HL-60/S4 treated with retinoic acid at 250 ng/mL for 4 days and 3 days (cell line): ENCODE results near the gene PRMT6.
"Not testable (repeated sequence)": the region's sequence is repeated elsewhere in the genome, so short reads cannot be mapped to it uniquely, and the experiment has no call there.

ENCODE experiments used
- in situ Hi-C: fragments of 300-500 bp; cut with MboI; formaldehyde crosslinking; loops from 2 replicates; pipeline ENCODE4 v1.7.0; 2022; ENCODE audit warnings: low sequenced_read_pairs

Gene PRMT6

DNA sequence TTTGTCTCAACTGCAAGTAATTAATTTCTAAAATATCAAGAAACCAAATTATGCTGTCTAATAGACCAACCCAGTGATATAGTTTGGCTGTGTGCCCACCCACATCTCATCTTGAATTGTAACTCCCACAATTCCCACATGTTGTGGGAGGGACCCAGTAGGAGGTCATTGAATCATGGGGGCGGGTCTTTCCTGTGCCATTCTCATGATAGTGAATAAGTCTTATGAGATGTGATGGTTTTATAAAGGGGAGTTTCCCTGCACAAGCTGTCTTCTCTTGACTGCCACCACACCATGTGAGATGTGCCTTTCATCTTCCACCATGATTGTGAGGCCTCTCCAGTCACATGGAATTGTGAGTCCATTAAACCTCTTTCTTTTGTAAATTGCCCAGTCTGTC, 36.9 kb downstream of the PRMT6 start:
- in situ Hi-C loops: not testable (repeated sequence)

DNA sequence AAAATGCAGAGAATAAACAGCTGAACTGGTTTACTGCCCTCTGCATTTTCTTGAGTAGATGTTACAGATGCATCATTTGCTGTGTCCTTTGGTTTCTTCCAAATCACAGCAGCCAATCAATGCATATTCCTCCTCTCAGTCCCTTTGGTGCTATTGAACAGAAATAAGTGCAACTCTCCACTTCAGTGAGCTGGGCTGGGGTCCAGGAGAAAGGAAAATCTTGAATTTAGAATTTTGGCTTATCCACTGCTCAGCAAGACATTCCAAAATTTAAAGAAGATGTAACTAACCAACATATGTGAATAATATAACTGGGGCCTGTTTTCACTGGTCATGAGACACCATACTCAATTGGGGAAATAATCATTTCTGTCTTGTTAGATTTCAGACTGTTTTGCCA, 39.2 kb downstream of the PRMT6 start:
- in situ Hi-C loops: no loop called here

DNA sequence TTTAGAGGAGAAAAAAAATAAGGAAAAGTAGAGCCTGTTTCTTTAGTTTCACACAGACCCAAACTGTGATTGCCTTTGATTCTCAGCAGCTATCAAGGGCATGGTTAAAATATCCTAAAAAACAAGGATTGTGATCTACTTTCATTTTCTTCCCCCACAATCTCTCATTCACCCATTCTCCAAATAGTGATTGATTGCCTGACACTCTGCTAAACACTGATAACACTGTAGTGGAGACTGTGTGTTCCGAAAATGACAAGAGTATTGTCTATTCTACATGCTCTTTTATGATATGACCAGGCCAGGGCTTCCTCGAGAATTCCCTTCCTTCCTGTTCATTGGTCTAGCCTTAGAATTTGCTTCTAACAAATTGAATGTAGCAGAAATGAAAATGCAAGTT, 40.2 kb downstream of the PRMT6 start:
- in situ Hi-C loops: no loop called here

DNA sequence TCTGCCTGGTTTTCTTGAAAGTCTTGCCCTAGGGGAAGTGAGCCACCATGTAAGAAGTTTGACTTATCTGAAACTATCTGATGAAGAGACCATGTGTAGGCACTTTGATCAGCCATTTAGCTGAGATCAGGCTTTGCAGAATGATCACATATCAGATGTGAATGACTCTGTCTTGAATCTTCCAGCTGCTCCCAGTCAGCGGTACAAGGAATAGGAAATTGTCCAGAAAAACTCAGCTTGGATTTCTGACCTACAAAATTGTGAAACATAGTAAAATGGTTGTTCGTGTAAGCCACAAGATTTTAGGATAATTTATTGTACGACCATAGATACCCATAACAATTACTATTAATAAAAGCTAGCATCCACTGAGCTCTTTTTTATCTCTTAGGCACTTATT, 42.5 kb downstream of the PRMT6 start:
- in situ Hi-C loops: no loop called here

DNA sequence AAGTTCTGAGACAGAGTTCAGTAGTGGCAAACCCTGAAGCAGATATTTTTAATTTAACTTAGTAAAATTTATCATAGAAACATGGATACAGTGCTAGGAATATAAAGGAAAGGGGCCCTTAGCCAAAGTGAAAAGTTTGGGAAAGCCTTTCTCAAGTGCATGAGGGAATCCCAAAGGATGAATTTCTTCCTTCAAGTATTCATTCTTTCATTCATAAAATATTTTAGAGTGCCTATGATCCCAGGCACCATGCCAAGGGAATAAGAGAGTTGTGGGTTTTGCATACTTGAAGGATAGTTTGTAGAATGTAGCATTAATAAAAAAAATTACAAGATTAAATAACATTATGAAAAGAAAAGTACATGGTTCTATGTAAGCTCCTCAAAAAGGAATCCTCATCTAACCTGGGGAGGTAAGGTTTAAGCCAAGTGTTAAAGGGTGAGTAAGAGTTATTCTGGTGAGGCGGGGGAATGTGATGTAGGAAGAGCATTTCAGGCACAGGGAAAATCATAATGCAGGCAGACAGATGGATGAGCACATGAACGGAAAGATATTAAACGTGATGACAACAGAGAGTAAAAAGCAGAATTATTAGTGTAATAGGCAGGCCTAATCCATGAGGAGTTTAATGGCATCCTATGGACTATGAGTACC, 44.0 kb downstream of the PRMT6 start:
- in situ Hi-C loops: no loop called here

DNA sequence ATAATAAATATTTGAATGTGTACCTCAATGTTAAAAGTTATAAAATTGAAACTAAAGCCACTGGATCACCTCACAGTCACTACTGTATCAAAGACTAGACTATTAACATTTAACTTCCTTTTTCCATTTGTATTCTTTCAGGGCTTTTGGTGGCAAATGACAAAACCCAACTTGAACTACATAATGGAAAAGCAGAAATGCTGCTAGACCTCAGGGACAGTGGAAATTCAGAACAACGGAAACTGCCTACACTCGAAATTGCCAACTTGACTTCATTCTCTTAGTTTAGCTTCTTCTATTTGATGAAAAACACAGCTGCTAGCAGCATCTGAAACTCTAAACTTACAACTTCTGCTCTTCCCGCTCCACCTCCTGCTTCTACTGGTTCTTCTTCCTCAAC, 49.4 kb downstream of the PRMT6 start:
- in situ Hi-C loops: no loop called here
